BE2C (cell line): Measurements from ENCODE around the gene PRKG1.

Experiments
- DNase-seq: peaks from one replicate; pipeline ENCODE4 v3.0.0-alpha.2; 2020
- H3K27me3 ChIP-seq: fragments of 250-450 bp; sonication (Bioruptor Pico); 2 replicates; pipeline ENCODE4 v1.5.1; 2020; ENCODE audit warnings: mild to moderate bottlenecking
- H3K36me3 ChIP-seq: fragments of 250-450 bp; sonication (Bioruptor Pico); 2 replicates; pipeline ENCODE4 v1.5.1; 2020; ENCODE audit warnings: mild to moderate bottlenecking
- H3K4me1 ChIP-seq: fragments of 250-450 bp; sonication (Bioruptor Pico); 2 replicates; pipeline ENCODE4 v1.5.1; 2020
- H3K4me3 ChIP-seq: 2 replicates; pipeline ENCODE4 v1.5.1; 2011; ENCODE audit warnings: low read depth, low read length
- H3K9me3 ChIP-seq: fragments of 250-450 bp; sonication (Bioruptor Pico); 2 replicates; pipeline ENCODE4 v1.5.1; 2020
- CTCF ChIP-seq: IDR thresholded peaks from 2 replicates; pipeline ENCODE4 v1.5.1; 2012; ENCODE audit warnings: mild to moderate bottlenecking, low read depth, low read length

PRKG1 gene

GRCh38 chr10:51608211-51608610 lies 533.9 kb downstream of the PRKG1 start:
- no peaks in the 10 kb centered on the region for H3K4me1 ChIP-seq
- no peak for TF ChIP-seq CTCF
- DNase-seq, result no peak

GRCh38 chr10:51615764-51616298 lies 541.5 kb downstream of the PRKG1 start:
- H3K4me3 ChIP-seq, result no peak overlapping the region
- no peaks in the 10 kb centered on the region for H3K4me1 ChIP-seq
- no peaks in the 10 kb centered on the region for H3K27me3 ChIP-seq
- H3K9me3 ChIP-seq, result no peaks in the 10 kb centered on the region
- DNase-seq, result no peak
- H3K36me3 ChIP-seq, result no peaks in the 10 kb centered on the region
- no peak for TF ChIP-seq CTCF

More at GRCh38 chr10:51608211-51608610, 533.9 kb downstream of the PRKG1 start:
- Histone ChIP-seq H3K36me3 (no peaks in the 10 kb centered on the region), H3K4me3 (no peak overlapping the region), H3K27me3 (no peaks in the 10 kb centered on the region), H3K9me3 (no peaks in the 10 kb centered on the region)

GRCh38 chr10:51617576-51618235 lies 543.4 kb downstream of the PRKG1 start:
- Histone ChIP-seq H3K27me3 (no peaks in the 10 kb centered on the region), H3K36me3 (no peaks in the 10 kb centered on the region), H3K4me1 (no peaks in the 10 kb centered on the region), H3K9me3 (no peaks in the 10 kb centered on the region), H3K4me3 (no peak overlapping the region)
- TF ChIP-seq CTCF, result no peak
- DNase-seq, result no peak

DNA sequence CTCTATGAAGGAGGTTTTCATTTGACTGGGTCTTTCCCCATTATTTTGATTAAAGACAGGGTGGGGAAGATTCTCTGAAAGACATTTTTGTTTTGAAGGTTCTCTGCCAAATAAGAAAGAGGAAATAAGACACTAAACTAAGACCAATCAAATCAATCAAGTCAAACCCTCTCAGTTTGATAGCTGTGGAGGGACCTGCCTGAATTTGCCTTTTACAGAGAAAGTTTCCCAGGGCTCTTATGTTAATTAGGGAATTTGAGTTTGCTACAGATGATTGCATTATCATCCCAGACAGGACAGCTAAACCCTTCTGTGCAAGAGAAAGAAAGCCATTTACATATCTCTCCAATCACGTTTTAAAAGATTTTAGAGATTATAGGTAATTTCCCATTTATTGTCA lies 545.1 kb downstream of the PRKG1 start:
- no peaks in the 10 kb centered on the region for H3K27me3 ChIP-seq
- no peak for DNase-seq
- no peaks in the 10 kb centered on the region for H3K4me1 ChIP-seq
- no peak for TF ChIP-seq CTCF
- H3K36me3 ChIP-seq, result no peaks in the 10 kb centered on the region
- H3K9me3 ChIP-seq, result no peaks in the 10 kb centered on the region
- no peak overlapping the region for H3K4me3 ChIP-seq

GRCh38 chr10:51620131-51620530 lies 545.8 kb downstream of the PRKG1 start:
- TF ChIP-seq CTCF, result no peak
- no peak for DNase-seq
- H3K27me3 ChIP-seq, result no peaks in the 10 kb centered on the region
- H3K9me3 ChIP-seq, result no peaks in the 10 kb centered on the region
- H3K36me3 ChIP-seq, result no peaks in the 10 kb centered on the region
- no peak overlapping the region for H3K4me3 ChIP-seq
- no peaks in the 10 kb centered on the region for H3K4me1 ChIP-seq

- no peak for DNase-seq
- TF ChIP-seq CTCF, result no peak
- Histone ChIP-seq H3K36me3 (no peaks in the 10 kb centered on the region), H3K27me3 (no peaks in the 10 kb centered on the region), H3K4me1 (no peaks in the 10 kb centered on the region), H3K9me3 (no peaks in the 10 kb centered on the region), H3K4me3 (no peak overlapping the region)
These were observed 549.7 kb downstream of the PRKG1 start for GRCh38 chr10:51624013-51624412.
